H1 (cell line): ENCODE measurements around the gene UNK. TPM values are rescaled to one million over a fixed set of nuclear protein-coding genes. Genes with fewer than 3 reads are reported as not detected.

Source experiments
- CTCF ChIA-PET: fragments of 300-600 bp; sonication (Branson Sonifier 250); formaldehyde crosslinking; loops from one replicate; lab custom pipeline; 2021; ENCODE audit not compliant: partially characterized antibody; lab: Charles Lee
- POLR2A ChIA-PET: fragments of 300-600 bp; sonication (Branson Sonifier 250); formaldehyde crosslinking; loops from one replicate; lab custom pipeline; 2021; ENCODE audit warnings: inconsistent platforms; ENCODE audit not compliant: partially characterized antibody; lab: Charles Lee
- DNase-seq, 2 experiments: peaks; one replicate each; pipeline versions ENCODE4 v3.0.0 to v3.0.0-alpha.2; 2010 to 2022; ENCODE audit warnings: low spot score in 2 of 2, low read depth in 1 of 2, mixed read lengths in 1 of 2
- FAIRE-seq: peaks from 2 replicates; lab custom pipeline; 2011; peaks lifted over from hg19 to GRCh38; lab: Jason Lieb, UNC
- H2AFZ ChIP-seq: 2 replicates; pipeline ENCODE4 v1.8.1; 2012; ENCODE audit warnings: low read length, inconsistent platforms
- H2AK5ac ChIP-seq: 2 replicates; pipeline ENCODE4 v1.6.1; 2013; ENCODE audit warnings: low read depth, low read length
- H2BK120ac ChIP-seq: replicated peaks from 2 replicates; pipeline ENCODE3; 2013; ENCODE audit warnings: low read depth, low read length, inconsistent platforms
- H2BK12ac ChIP-seq: 2 replicates; pipeline ENCODE4 v1.6.1; 2013; ENCODE audit warnings: low read depth, low read length
- H2BK15ac ChIP-seq: 2 replicates; pipeline ENCODE4 v1.6.1; 2013; ENCODE audit warnings: low read length
- H2BK20ac ChIP-seq: 2 replicates; pipeline ENCODE4 v1.6.1; 2013; ENCODE audit warnings: low read length
- H2BK5ac ChIP-seq: 2 replicates; pipeline ENCODE4 v1.6.1; 2013; ENCODE audit warnings: low read depth, low read length
- H3K14ac ChIP-seq: 2 replicates; pipeline ENCODE4 v1.6.1; 2013; ENCODE audit warnings: inconsistent platforms; ENCODE audit not compliant: insufficient read length
- H3K18ac ChIP-seq: 2 replicates; pipeline ENCODE4 v1.6.1; 2013; ENCODE audit warnings: low read length; ENCODE audit errors: extremely low read depth
- H3K23ac ChIP-seq: 2 replicates; pipeline ENCODE4 v1.6.1; 2013; ENCODE audit warnings: inconsistent platforms; ENCODE audit not compliant: insufficient read length
- H3K23me2 ChIP-seq: 2 replicates; pipeline ENCODE4 v1.6.1; 2013; ENCODE audit warnings: low read depth, low read length
- H3K27ac ChIP-seq: 2 replicates; pipeline ENCODE4 v1.6.1; 2011; ENCODE audit warnings: low read depth, low read length, inconsistent platforms
- H3K27me3 ChIP-seq, 4 experiments: replicated peaks in 1 of 4; 1 replicate in 1 of 4; 2 replicates in 3 of 4; pipeline versions ENCODE4 v1.6.1 to v1.8.1; 2011 to 2013; ENCODE audit warnings: low read length in 3 of 4, mild to moderate bottlenecking in 3 of 4, inconsistent platforms in 2 of 4, mixed read lengths in 2 of 4, moderate library complexity in 1 of 4; ENCODE audit not compliant: control insufficient read depth in 3 of 4, insufficient read depth in 3 of 4; ENCODE audit errors: extremely low read depth in 1 of 4
- H3K36me3 ChIP-seq, 4 experiments: 2 replicates each; pipeline versions ENCODE4 v1.6.1 to v1.8.1; 2011 to 2013; ENCODE audit warnings: mild to moderate bottlenecking in 4 of 4, low read length in 3 of 4, moderate library complexity in 2 of 4, control low read depth in 1 of 4, inconsistent platforms in 1 of 4; ENCODE audit not compliant: insufficient read depth in 4 of 4, control insufficient read depth in 2 of 4
- H3K4ac ChIP-seq: replicated peaks from 2 replicates; pipeline ENCODE3; 2013; ENCODE audit warnings: low read length, low read depth, mixed read lengths, inconsistent platforms; ENCODE audit not compliant: insufficient read length
- H3K4me1 ChIP-seq, 4 experiments: replicated peaks in 1 of 4; 1 replicate in 1 of 4; 2 replicates in 3 of 4; pipeline versions ENCODE4 v1.6.1 to v1.8.1; 2011 to 2013; ENCODE audit warnings: low read length in 3 of 4, inconsistent platforms in 2 of 4, mixed read lengths in 1 of 4; ENCODE audit not compliant: insufficient read depth in 4 of 4, control insufficient read depth in 3 of 4
- H3K4me2 ChIP-seq, 2 experiments: 2 replicates each; pipeline versions ENCODE4 v1.6.1 to v1.8.1; 2011 to 2013; ENCODE audit warnings: low read depth in 2 of 2, low read length in 2 of 2, control low read depth in 1 of 2, inconsistent platforms in 1 of 2, mild to moderate bottlenecking in 1 of 2; ENCODE audit not compliant: insufficient read depth in 1 of 2
- H3K4me3 ChIP-seq, 4 experiments: fragments of 200-600, 300-600 bp in 1 of 4; sonication (generic), shearing (Covaris generic), sonication (Bioruptor Twin) in 1 of 4; 2 replicates each; pipeline versions ENCODE4 v1.5.1 to v1.8.1; 2011 to 2016; ENCODE audit warnings: low read length in 4 of 4, low read depth in 3 of 4, control low read depth in 2 of 4, inconsistent platforms in 2 of 4, mild to moderate bottlenecking in 2 of 4, mixed read lengths in 1 of 4, moderate library complexity in 1 of 4; ENCODE audit not compliant: insufficient read depth in 2 of 4; ENCODE audit errors: extremely low read depth in 1 of 4
- H3K56ac ChIP-seq: replicated peaks from 2 replicates; pipeline ENCODE3; 2013; ENCODE audit warnings: low read depth, mild to moderate bottlenecking, mixed read lengths, low read length, inconsistent platforms; ENCODE audit not compliant: insufficient read length
- H3K79me1 ChIP-seq: 2 replicates; pipeline ENCODE4 v1.6.1; 2013; ENCODE audit warnings: low read depth, low read length, control low read depth
- H3K79me2 ChIP-seq, 2 experiments: 2 replicates each; pipeline versions ENCODE4 v1.6.1 to v1.8.1; 2012 to 2013; ENCODE audit warnings: low read length in 2 of 2, mild to moderate bottlenecking in 2 of 2, inconsistent platforms in 1 of 2; ENCODE audit not compliant: insufficient read depth in 2 of 2, control insufficient read depth in 1 of 2
- H3K9ac ChIP-seq, 4 experiments: replicated peaks in 1 of 4; 1 replicate in 1 of 4; 2 replicates in 3 of 4; pipeline versions ENCODE4 v1.6.1 to v1.8.1; 2011 to 2013; ENCODE audit warnings: low read depth in 3 of 4, low read length in 3 of 4, control low read depth in 2 of 4, mild to moderate bottlenecking in 2 of 4, moderate library complexity in 2 of 4, inconsistent platforms in 1 of 4; ENCODE audit errors: extremely low read depth in 1 of 4
- H3K9me3 ChIP-seq, 2 experiments: 2 replicates each; pipeline versions ENCODE4 v1.6.1 to v1.8.1; 2012 to 2013; ENCODE audit warnings: mild to moderate bottlenecking in 2 of 2, moderate library complexity in 2 of 2, control low read depth in 1 of 2, inconsistent platforms in 1 of 2, low read depth in 1 of 2, low read length in 1 of 2, mixed read lengths in 1 of 2; ENCODE audit not compliant: insufficient read depth in 2 of 2
- H4K20me1 ChIP-seq, 2 experiments: replicated peaks in 1 of 2; 2 replicates each; pipeline versions ENCODE3 to v1.8.1; 2011 to 2013; ENCODE audit warnings: inconsistent platforms in 2 of 2, low read length in 2 of 2, mild to moderate bottlenecking in 1 of 2; ENCODE audit not compliant: insufficient read depth in 2 of 2, control insufficient read depth in 1 of 2
- H4K5ac ChIP-seq: 2 replicates; pipeline ENCODE4 v1.6.1; 2013; ENCODE audit warnings: low read length, low read depth, mixed read lengths, inconsistent platforms; ENCODE audit not compliant: insufficient read length
- H4K8ac ChIP-seq: 2 replicates; pipeline ENCODE4 v1.8.0; 2013; ENCODE audit warnings: mild to moderate bottlenecking, moderate library complexity, low read length, inconsistent platforms; ENCODE audit not compliant: insufficient read depth; ENCODE audit errors: extremely low read depth
- H4K91ac ChIP-seq: replicated peaks from 2 replicates; pipeline ENCODE3; 2013; ENCODE audit warnings: low read length, mixed read lengths, inconsistent platforms; ENCODE audit not compliant: insufficient read length
- RAD21 ChIP-seq, 2 experiments: IDR thresholded peaks in 1 of 2; conservative IDR thresholded peaks in 1 of 2; 2 replicates each; pipeline ENCODE4 v1.6.1; 2011; ENCODE audit warnings: low read depth in 2 of 2, low read length in 2 of 2, improper control_type of control experiment in 1 of 2, inconsistent platforms in 1 of 2, mild to moderate bottlenecking in 1 of 2, moderate library complexity in 1 of 2
- TCF12 ChIP-seq: IDR thresholded peaks from 2 replicates; pipeline ENCODE4 v1.6.1; 2011; ENCODE audit warnings: low read depth, mild to moderate bottlenecking, low read length
- ZNF274 ChIP-seq: IDR thresholded peaks from 2 replicates; pipeline ENCODE4 v1.7.0; 2012; ENCODE audit warnings: low read length, borderline replicate concordance; ENCODE audit errors: extremely low read depth
- WGBS, 2 experiments: shearing (Covaris generic) in 1 of 2; methylation state at CpG; one replicate each; pipeline versions ENCODE4 v1.1.6 to v1.1.7; 2013 to 2015; ENCODE audit warnings: low lambda C conversion rate in 2 of 2, mixed read lengths in 2 of 2, inconsistent platforms in 1 of 2, low coverage in 1 of 2, missing lambda C conversion rate in 1 of 2; ENCODE audit not compliant: insufficient replicate concordance in 2 of 2, insufficient coverage in 1 of 2, insufficient read length in 1 of 2; ENCODE audit errors: extremely low coverage in 1 of 2, missing lambda C conversion rate in 1 of 2; 5-methylcytosine and 5-hydroxymethylcytosine counted together
- polyA plus RNA-seq, 7 experiments: library from polyadenylated mRNA; depleted of rRNA in 3 of 7; stranded (reverse) in 5 of 7; unstranded in 2 of 7; fragments of >200 nt in 5 of 7; fragments of 200-250 nt in 2 of 7; gene quantifications; 1 replicate in 5 of 7; 2 replicates in 1 of 7; 4 replicates in 1 of 7; pipeline versions ENCODE4 v1.2.1 to v1.2.3, GENCODE V29; 2011 to 2013; ENCODE audit warnings: missing spikeins in 2 of 7, mixed read lengths in 2 of 7
- total RNA-seq: library from RNA; stranded (reverse); fragmentation: NEBNext Ultra II Directional; extraction: Animal tissue kit (Norgen Biotek cat#: 25700); gene quantifications from 2 replicates; pipeline ENCODE4 v1.2.1, GENCODE V29; 2021
- TF ChIP-seq, protein P1 (sequence below), 3 experiments: IDR thresholded peaks; 1 replicate in 2 of 3; 2 replicates in 1 of 3; pipeline versions ENCODE4 v1.5.1 to v1.6.1; 2011; ENCODE audit warnings: low read length in 3 of 3, mild to moderate bottlenecking in 3 of 3, inconsistent platforms in 2 of 3, low read depth in 1 of 3, moderate library complexity in 1 of 3; ENCODE audit not compliant: insufficient read depth in 1 of 3; ENCODE audit errors: control extremely low read depth in 1 of 3

Gene UNK
- total and polyA plus RNA-seq, 2 of the 8 experiments (the other 6 are each of a cell fraction or from before 2014, with no cell fraction given): 24.2 to 33.3 TPM

DNA sequence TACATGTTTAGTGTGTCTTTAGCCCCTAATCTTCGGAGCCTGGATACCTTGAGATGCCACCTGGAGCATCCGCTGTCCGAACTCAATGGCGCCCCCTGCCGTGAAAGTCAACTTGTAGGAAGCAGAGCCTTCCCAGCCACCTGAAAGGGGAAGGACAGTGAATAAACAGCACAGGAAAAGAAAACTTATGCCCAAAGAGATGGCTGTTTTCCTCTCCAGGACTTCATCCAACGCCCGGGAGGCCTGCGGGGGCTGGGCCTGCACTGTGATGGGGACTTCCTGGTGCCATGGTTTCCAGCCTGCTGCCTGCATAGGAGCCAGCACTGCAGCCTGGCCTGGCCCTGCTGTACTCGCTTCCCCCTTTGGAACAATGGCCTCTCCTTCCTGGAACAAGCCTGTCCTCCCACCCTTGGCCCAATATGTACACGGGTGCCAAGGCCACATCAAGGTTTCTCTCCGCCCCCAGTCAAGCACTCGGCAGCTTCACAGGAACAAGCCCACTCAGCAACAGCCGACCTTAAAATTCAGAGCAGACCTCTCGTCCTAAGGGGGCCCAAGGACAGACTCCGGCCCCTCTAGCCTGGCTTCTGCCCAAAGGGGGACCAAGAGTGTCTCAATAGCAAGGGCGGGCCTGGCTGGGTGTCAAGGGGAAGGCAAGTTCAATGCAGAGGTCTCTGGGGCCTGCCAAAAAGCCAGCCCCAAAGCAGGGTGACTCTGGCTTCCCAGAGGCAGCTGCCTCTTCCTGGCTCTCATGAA, 64.1 kb downstream of the UNK start:
- H3K9ac ChIP-seq: no peak overlapping the region
- no peak overlapping the region for H3K14ac ChIP-seq
- H3K4me3 ChIP-seq: no peak overlapping the region
- ChIA-PET CTCF (interaction anchor here (0.8 to 27.2 kb wide), 21 partner anchors 10 to 244 kb away, joined by 3 to 563 read pairs (median 4); partner anchors contain the start of genes UNK and WBP2), POLR2A (interaction anchor here (0.5 to 4.3 kb wide), 12 partner anchors 7 to 178 kb away, joined by 3 to 28 read pairs (median 4); partner anchors contain the start of genes MRPL38, TRIM47 and WBP2)
- peaks cover 2% of the 10 kb centered on the region; the same call in 1 of the 2 replicates for H3K79me1 ChIP-seq
- H4K91ac ChIP-seq: no peak overlapping the region
- no peak overlapping the region for H2BK120ac ChIP-seq
- H2AK5ac ChIP-seq: no peak overlapping the region
- H2BK15ac ChIP-seq: no peak overlapping the region
- DNase-seq (peak; percentile 60 to 98), FAIRE-seq (no peak)
- H2BK5ac ChIP-seq: no peak overlapping the region
- H3K23me2 ChIP-seq: no peaks in the 10 kb centered on the region
- TF ChIP-seq TCF12: 0 out of 2 replicates have a peak, but pooled peaks have one; percentile 46
- TF ChIP-seq ZNF274: no peak
- peak; percentile 39 to 61; a peak in 3 of 4 replicates for TF ChIP-seq RAD21 (IDR thresholded peaks at IDR 0.05 in 1 of 2, conservative IDR thresholded peaks at IDR 0.05 in 1 of 2; ENCODE audit: low read depth in 2 of 2, low read length in 2 of 2)
- TF ChIP-seq, protein P1, sequence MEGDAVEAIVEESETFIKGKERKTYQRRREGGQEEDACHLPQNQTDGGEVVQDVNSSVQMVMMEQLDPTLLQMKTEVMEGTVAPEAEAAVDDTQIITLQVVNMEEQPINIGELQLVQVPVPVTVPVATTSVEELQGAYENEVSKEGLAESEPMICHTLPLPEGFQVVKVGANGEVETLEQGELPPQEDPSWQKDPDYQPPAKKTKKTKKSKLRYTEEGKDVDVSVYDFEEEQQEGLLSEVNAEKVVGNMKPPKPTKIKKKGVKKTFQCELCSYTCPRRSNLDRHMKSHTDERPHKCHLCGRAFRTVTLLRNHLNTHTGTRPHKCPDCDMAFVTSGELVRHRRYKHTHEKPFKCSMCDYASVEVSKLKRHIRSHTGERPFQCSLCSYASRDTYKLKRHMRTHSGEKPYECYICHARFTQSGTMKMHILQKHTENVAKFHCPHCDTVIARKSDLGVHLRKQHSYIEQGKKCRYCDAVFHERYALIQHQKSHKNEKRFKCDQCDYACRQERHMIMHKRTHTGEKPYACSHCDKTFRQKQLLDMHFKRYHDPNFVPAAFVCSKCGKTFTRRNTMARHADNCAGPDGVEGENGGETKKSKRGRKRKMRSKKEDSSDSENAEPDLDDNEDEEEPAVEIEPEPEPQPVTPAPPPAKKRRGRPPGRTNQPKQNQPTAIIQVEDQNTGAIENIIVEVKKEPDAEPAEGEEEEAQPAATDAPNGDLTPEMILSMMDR (IDR thresholded peaks at IDR 0.05; ENCODE audit: control extremely low read depth in 1 of 3, insufficient read depth in 1 of 3, low read depth in 1 of 3, low read length in 3 of 3): peak; percentile 77 to 85 (median 80)
- WGBS, 2 experiments: 64% methylated on average over 15 of the region's 16 CpGs; no CpG with 5 or more reads in 1 of the 2 experiments
- H2AFZ ChIP-seq: no peak overlapping the region
- no peaks in the 10 kb centered on the region; a peak in 1 of 4 replicates for H3K79me2 ChIP-seq
- peaks cover 0 to 8% (median 6%) of the 10 kb centered on the region in 4 experiments; a peak in 4 of 7 replicates for H3K4me1 ChIP-seq
- H4K20me1 ChIP-seq: peaks cover 4 to 5% of the 10 kb centered on the region in 2 experiments
- H3K9me3 ChIP-seq: no peaks in the 10 kb centered on the region
- no peak overlapping the region for H4K5ac ChIP-seq
- H3K4me2 ChIP-seq: no peak overlapping the region
- no peak overlapping the region for H2BK20ac ChIP-seq
- no peak overlapping the region for H3K4ac ChIP-seq
- H4K8ac ChIP-seq: peak overlapping the region; percentile 90
- H3K18ac ChIP-seq: no peak overlapping the region
- no peak overlapping the region for H2BK12ac ChIP-seq
- 0 out of 2 replicates have a peak overlapping the region, but pooled peaks have one; percentile 11 for H3K27ac ChIP-seq
- H3K36me3 ChIP-seq: peaks cover 7 to 36% (median 28%) of the 10 kb centered on the region in 4 experiments
- H3K27me3 ChIP-seq: no peaks in the 10 kb centered on the region
- no peak overlapping the region for H3K56ac ChIP-seq
- no peak overlapping the region for H3K23ac ChIP-seq
